Activated naive CD8-positive, alpha-beta T cell treated with anti-CD3 and anti-CD28 coated beads for 36 hours (primary cell): ENCODE measurements around the gene GOLGA8M. TPM values are rescaled to one million over a fixed set of nuclear protein-coding genes. Genes with fewer than 3 reads are reported as not detected.
"Not testable (repeated sequence)": the region's sequence is repeated elsewhere in the genome, so short reads cannot be mapped to it uniquely, and the experiment has no call there.

Source experiments
- DNase-seq: peaks from one replicate; pipeline ENCODE4 v3.0.0; 2021
- H3K27ac Mint-ChIP-seq: one replicate; pipeline ENCODE4 v1.8.0; 2022; ENCODE audit warnings: mild to moderate bottlenecking, moderate library complexity, mixed read lengths
- H3K27me3 Mint-ChIP-seq: one replicate; pipeline ENCODE4 v1.8.0; 2022; ENCODE audit warnings: mild to moderate bottlenecking, mixed read lengths
- H3K36me3 Mint-ChIP-seq: one replicate; pipeline ENCODE4 v1.8.0; 2021; ENCODE audit warnings: mild to moderate bottlenecking, mixed read lengths
- H3K4me1 Mint-ChIP-seq: one replicate; pipeline ENCODE4 v1.8.0; 2021; ENCODE audit warnings: mixed read lengths
- H3K4me3 Mint-ChIP-seq: one replicate; pipeline ENCODE4 v1.8.0; 2022; ENCODE audit warnings: mild to moderate bottlenecking, moderate library complexity, mixed read lengths
- H3K9me3 Mint-ChIP-seq: one replicate; pipeline ENCODE4 v1.8.0; 2022; ENCODE audit warnings: mixed read lengths
- total RNA-seq, 2 experiments: library from RNA; stranded (reverse); gene quantifications; one replicate each; pipeline ENCODE4 v1.2.3, GENCODE V29; 2021

The GOLGA8M gene
- total RNA-seq, 2 experiments from 2014 or later, result 1.1 to 1.8 TPM

- not testable (repeated sequence) for H3K4me1 Mint-ChIP-seq, H3K9me3 Mint-ChIP-seq, H3K27ac Mint-ChIP-seq, DNase-seq, H3K27me3 Mint-ChIP-seq, H3K4me3 Mint-ChIP-seq, H3K36me3 Mint-ChIP-seq
These were observed 18.0 kb downstream of the GOLGA8M start for GRCh38 chr15:28694006-28694751.

GRCh38 chr15:28693021-28693420 lies 19.2 kb downstream of the GOLGA8M start:
- H3K36me3 Mint-ChIP-seq, H3K4me3 Mint-ChIP-seq, H3K9me3 Mint-ChIP-seq, H3K4me1 Mint-ChIP-seq, H3K27ac Mint-ChIP-seq, H3K27me3 Mint-ChIP-seq, DNase-seq: not testable (repeated sequence)

- DNase-seq, H3K4me1 Mint-ChIP-seq, H3K9me3 Mint-ChIP-seq, H3K27ac Mint-ChIP-seq, H3K4me3 Mint-ChIP-seq, H3K36me3 Mint-ChIP-seq, H3K27me3 Mint-ChIP-seq: not testable (repeated sequence)
These were observed 38.7 kb downstream of the GOLGA8M start for GRCh38 chr15:28673533-28673932.

DNA sequence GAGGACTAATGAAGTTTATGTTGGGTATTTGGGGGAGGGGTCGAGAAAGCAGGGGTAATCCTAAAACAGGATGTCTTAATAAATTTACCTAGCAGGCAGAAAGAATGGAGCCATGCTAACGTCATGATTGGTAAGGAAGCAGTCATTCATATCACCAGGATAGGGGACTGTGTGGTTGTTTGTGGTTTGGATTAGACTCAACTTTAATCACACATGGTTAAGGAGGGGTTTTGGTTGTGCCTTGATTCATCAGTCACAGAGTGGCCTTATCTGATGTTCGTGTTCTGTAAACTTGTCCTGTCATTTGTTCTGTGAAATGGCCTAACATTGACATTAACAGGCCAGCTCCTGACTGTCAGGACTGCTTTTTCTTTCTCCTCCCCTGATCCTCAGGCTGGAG lies 40.1 kb downstream of the GOLGA8M start:
- H3K4me3 Mint-ChIP-seq, H3K4me1 Mint-ChIP-seq, DNase-seq, H3K27ac Mint-ChIP-seq, H3K27me3 Mint-ChIP-seq, H3K9me3 Mint-ChIP-seq, H3K36me3 Mint-ChIP-seq: not testable (repeated sequence)

DNA sequence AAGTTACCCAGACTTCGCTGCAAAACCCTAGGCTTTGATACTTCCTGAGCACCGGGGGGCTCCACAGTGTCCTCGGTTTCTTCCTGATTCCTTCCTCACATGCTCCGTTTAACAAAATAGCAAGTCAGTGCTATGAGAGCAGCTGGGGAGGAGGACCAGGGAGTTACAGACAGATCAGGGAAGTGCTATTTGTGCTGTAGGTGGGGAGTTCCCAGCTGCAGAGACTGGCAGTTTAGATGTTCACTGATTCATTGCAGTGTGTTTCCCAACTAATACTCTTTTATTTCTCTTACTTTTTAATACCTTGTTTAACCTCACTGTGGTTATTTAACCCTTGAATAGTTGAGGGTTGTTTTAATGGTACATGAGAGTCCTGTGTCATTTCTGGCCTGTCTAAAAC lies 45.8 kb downstream of the GOLGA8M start:
- H3K4me1 Mint-ChIP-seq, H3K27ac Mint-ChIP-seq, DNase-seq, H3K9me3 Mint-ChIP-seq, H3K36me3 Mint-ChIP-seq, H3K4me3 Mint-ChIP-seq, H3K27me3 Mint-ChIP-seq: not testable (repeated sequence)

GRCh38 chr15:28664575-28664974 lies 47.6 kb downstream of the GOLGA8M start:
- not testable (repeated sequence) for H3K4me1 Mint-ChIP-seq, H3K4me3 Mint-ChIP-seq, DNase-seq, H3K9me3 Mint-ChIP-seq, H3K27ac Mint-ChIP-seq, H3K27me3 Mint-ChIP-seq, H3K36me3 Mint-ChIP-seq

- H3K4me3 Mint-ChIP-seq, H3K27ac Mint-ChIP-seq, H3K4me1 Mint-ChIP-seq, H3K27me3 Mint-ChIP-seq, DNase-seq, H3K36me3 Mint-ChIP-seq, H3K9me3 Mint-ChIP-seq: not testable (repeated sequence)
These were observed 48.5 kb downstream of the GOLGA8M start for GRCh38 chr15:28663717-28664116.

- H3K9me3 Mint-ChIP-seq, H3K36me3 Mint-ChIP-seq, H3K27ac Mint-ChIP-seq, H3K27me3 Mint-ChIP-seq, H3K4me3 Mint-ChIP-seq, DNase-seq, H3K4me1 Mint-ChIP-seq: not testable (repeated sequence)
These were observed 51.5 kb downstream of the GOLGA8M start for GRCh38 chr15:28660750-28661149.

GRCh38 chr15:28656018-28656360 lies 56.2 kb downstream of the GOLGA8M start:
- not testable (repeated sequence) for H3K27me3 Mint-ChIP-seq, H3K9me3 Mint-ChIP-seq, H3K36me3 Mint-ChIP-seq

GRCh38 chr15:28655329-28656017 lies 56.7 kb downstream of the GOLGA8M start:
- H3K27ac Mint-ChIP-seq, H3K4me1 Mint-ChIP-seq, H3K4me3 Mint-ChIP-seq, DNase-seq, H3K27me3 Mint-ChIP-seq, H3K36me3 Mint-ChIP-seq, H3K9me3 Mint-ChIP-seq: not testable (repeated sequence)

More at GRCh38 chr15:28656018-28656360, 56.2 kb downstream of the GOLGA8M start:
- not testable (repeated sequence) for H3K4me1 Mint-ChIP-seq, H3K4me3 Mint-ChIP-seq, DNase-seq, H3K27ac Mint-ChIP-seq

DNA sequence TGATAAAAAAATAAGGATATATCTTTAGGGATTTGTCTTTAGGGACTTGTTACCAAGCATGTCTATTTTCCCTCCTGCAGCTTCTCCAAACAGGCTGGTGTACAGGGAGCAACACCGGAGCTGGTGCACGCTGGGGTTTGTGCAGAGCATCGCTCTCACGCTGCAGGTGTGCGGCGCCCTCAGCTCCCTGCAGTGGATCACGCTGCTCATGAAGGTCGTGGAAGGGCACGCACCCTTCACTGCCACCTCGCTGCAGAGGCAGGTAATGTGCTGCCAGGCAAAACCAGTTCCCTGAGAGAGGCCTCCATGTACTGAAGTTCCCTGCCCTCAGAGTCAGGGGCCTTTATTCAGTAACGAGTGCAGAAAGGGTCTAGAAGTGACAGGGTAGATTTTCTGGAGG lies 58.0 kb downstream of the GOLGA8M start:
- not testable (repeated sequence) for H3K9me3 Mint-ChIP-seq, H3K27ac Mint-ChIP-seq, H3K4me3 Mint-ChIP-seq, H3K36me3 Mint-ChIP-seq, DNase-seq, H3K27me3 Mint-ChIP-seq, H3K4me1 Mint-ChIP-seq

GRCh38 chr15:28652538-28652937 lies 59.7 kb downstream of the GOLGA8M start:
- not testable (repeated sequence) for H3K4me1 Mint-ChIP-seq, H3K27ac Mint-ChIP-seq, H3K4me3 Mint-ChIP-seq, DNase-seq, H3K36me3 Mint-ChIP-seq, H3K9me3 Mint-ChIP-seq, H3K27me3 Mint-ChIP-seq

Other genes starting within 250 kb of the GOLGA8M start
- gene GOLGA8G, start 179.4 kb downstream of the GOLGA8M start, total RNA-seq, result not detected
- not detected for gene GOLGA6L25, start 158.9 kb downstream of the GOLGA8M start, total RNA-seq
- gene GOLGA6L7, start 136.2 kb upstream of the GOLGA8M start, total RNA-seq, result not detected
- 10 to 100 TPM; 29.2 to 34.1 TPM for gene APBA2, start 173.6 kb upstream of the GOLGA8M start, total RNA-seq